Endodermal cell (in vitro differentiated cells): Measurements from ENCODE around the gene TMCO6. TPM values are rescaled to one million over a fixed set of nuclear protein-coding genes. Genes with fewer than 3 reads are reported as not detected.
"Not testable (repeated sequence)": the region's sequence is repeated elsewhere in the genome, so short reads cannot be mapped to it uniquely, and the experiment has no call there.

ENCODE experiments used
- DNase-seq: peaks from one replicate; pipeline ENCODE4 v3.0.0-alpha.2; 2017
- H3K27ac ChIP-seq: 2 replicates; pipeline ENCODE4 v1.5.1; 2013; ENCODE audit warnings: mild to moderate bottlenecking, low read depth, low read length, moderate library complexity
- H3K27me3 ChIP-seq: 2 replicates; pipeline ENCODE4 v1.6.1; 2013; ENCODE audit warnings: mild to moderate bottlenecking, low read length, moderate library complexity; ENCODE audit not compliant: insufficient read depth, control insufficient read depth, poor library complexity, severe bottlenecking
- H3K36me3 ChIP-seq: 2 replicates; pipeline ENCODE4 v1.7.0; 2013; ENCODE audit warnings: mild to moderate bottlenecking, low read length, moderate library complexity; ENCODE audit not compliant: control insufficient read depth, insufficient read depth
- H3K4me1 ChIP-seq: one replicate; pipeline ENCODE4 v1.7.0; 2013; ENCODE audit warnings: low read length; ENCODE audit not compliant: control insufficient read depth, insufficient read depth
- H3K4me3 ChIP-seq: 2 replicates; pipeline ENCODE4 v1.5.1; 2013; ENCODE audit warnings: mild to moderate bottlenecking, low read length, moderate library complexity
- H3K9ac ChIP-seq: 2 replicates; pipeline ENCODE4 v1.6.1; 2013; ENCODE audit warnings: mild to moderate bottlenecking, low read length, moderate library complexity; ENCODE audit not compliant: poor library complexity, severe bottlenecking; ENCODE audit errors: extremely low read depth
- H3K9me3 ChIP-seq: 2 replicates; pipeline ENCODE4 v1.6.1; 2013; ENCODE audit warnings: mild to moderate bottlenecking, low read length, moderate library complexity; ENCODE audit not compliant: control insufficient read depth
- H3K27ac Mint-ChIP-seq: 2 replicates; pipeline ENCODE4 v1.8.0; 2020; ENCODE audit warnings: mixed read lengths
- H3K27me3 Mint-ChIP-seq: 2 replicates; pipeline ENCODE4 v1.8.0; 2021; ENCODE audit warnings: mild to moderate bottlenecking, mixed read lengths; ENCODE audit not compliant: insufficient read depth
- H3K36me3 Mint-ChIP-seq: 2 replicates; pipeline ENCODE4 v1.8.0; 2020; ENCODE audit warnings: low read depth, mixed read lengths
- H3K4me1 Mint-ChIP-seq: 2 replicates; pipeline ENCODE4 v1.8.0; 2020; ENCODE audit warnings: mixed read lengths
- H3K4me3 Mint-ChIP-seq: 2 replicates; pipeline ENCODE4 v1.8.0; 2020; ENCODE audit warnings: mild to moderate bottlenecking, moderate library complexity, mixed read lengths
- H3K9me3 Mint-ChIP-seq: 2 replicates; pipeline ENCODE4 v1.8.0; 2020; ENCODE audit warnings: mild to moderate bottlenecking, mixed read lengths
- WGBS, 2 experiments: methylation state at CpG; one replicate each; pipeline versions ENCODE4 v1.1.5 to v1.1.7; 2013; ENCODE audit warnings: missing lambda C conversion rate in 2 of 2, mixed read lengths in 1 of 2; ENCODE audit not compliant: insufficient coverage in 1 of 2, insufficient read length in 1 of 2; 5-methylcytosine and 5-hydroxymethylcytosine counted together
- total RNA-seq, 2 donors: library from RNA; stranded (reverse); fragmentation: NEBNext Ultra II Directional in 1 of 2; extraction: Animal tissue kit (Norgen Biotek cat#: 25700) in 1 of 2; gene quantifications; 2 replicates in 1 of 2; 3 replicates in 1 of 2; pipeline ENCODE4 v1.2.1, GENCODE V29; 2021
- TF ChIP-seq, protein P1 (sequence below): fragments of 200-600 bp; sonication (generic); conservative IDR thresholded peaks from 2 replicates; pipeline ENCODE4 v1.5.0; 2021; ENCODE audit warnings: antibody characterized with exemption, mild to moderate bottlenecking

TMCO6 gene
- total RNA-seq, 2 donors from 2014 or later = 29.3 to 34.6 TPM

DNA sequence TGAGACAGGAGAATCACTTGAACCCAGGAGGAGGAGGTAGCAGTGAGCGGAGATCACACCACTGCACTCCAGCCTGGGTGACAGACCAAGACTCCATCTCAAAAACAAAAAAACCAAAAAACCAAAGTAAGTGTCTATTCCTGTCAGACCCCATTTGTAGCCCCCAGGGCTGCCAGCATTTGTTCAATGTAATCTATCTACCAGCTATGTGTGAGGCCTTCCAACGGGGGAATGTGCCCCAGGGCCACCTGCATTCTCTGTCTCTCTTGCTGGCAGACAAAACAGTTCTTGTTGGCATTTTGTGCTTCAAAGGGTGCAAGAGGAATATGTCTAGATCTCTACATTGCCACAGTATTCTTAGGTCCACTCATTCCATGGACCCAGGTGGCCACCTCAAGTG lies 40.4 kb upstream of the TMCO6 start:
- H3K27ac Mint-ChIP-seq = no peak overlapping the region
- H3K4me3 ChIP-seq = no peak overlapping the region
- no peaks in the 10 kb centered on the region for H3K36me3 Mint-ChIP-seq
- H3K4me1 ChIP-seq = no peaks in the 10 kb centered on the region
- H3K4me1 Mint-ChIP-seq = no peaks in the 10 kb centered on the region
- peaks cover 8% of the 10 kb centered on the region for H3K27me3 Mint-ChIP-seq
- no peak overlapping the region for H3K4me3 Mint-ChIP-seq
- TF ChIP-seq, protein P1, sequence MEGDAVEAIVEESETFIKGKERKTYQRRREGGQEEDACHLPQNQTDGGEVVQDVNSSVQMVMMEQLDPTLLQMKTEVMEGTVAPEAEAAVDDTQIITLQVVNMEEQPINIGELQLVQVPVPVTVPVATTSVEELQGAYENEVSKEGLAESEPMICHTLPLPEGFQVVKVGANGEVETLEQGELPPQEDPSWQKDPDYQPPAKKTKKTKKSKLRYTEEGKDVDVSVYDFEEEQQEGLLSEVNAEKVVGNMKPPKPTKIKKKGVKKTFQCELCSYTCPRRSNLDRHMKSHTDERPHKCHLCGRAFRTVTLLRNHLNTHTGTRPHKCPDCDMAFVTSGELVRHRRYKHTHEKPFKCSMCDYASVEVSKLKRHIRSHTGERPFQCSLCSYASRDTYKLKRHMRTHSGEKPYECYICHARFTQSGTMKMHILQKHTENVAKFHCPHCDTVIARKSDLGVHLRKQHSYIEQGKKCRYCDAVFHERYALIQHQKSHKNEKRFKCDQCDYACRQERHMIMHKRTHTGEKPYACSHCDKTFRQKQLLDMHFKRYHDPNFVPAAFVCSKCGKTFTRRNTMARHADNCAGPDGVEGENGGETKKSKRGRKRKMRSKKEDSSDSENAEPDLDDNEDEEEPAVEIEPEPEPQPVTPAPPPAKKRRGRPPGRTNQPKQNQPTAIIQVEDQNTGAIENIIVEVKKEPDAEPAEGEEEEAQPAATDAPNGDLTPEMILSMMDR = no peak
- no peaks in the 10 kb centered on the region for H3K9me3 ChIP-seq
- DNase-seq = no peak
- no peaks in the 10 kb centered on the region for H3K9me3 Mint-ChIP-seq
- no peak overlapping the region for H3K9ac ChIP-seq
- no peak overlapping the region for H3K27ac ChIP-seq
- no peaks in the 10 kb centered on the region for H3K36me3 ChIP-seq
- 88 to 97% methylated on average over 2 of the region's 2 CpGs for WGBS, 2 experiments
- peaks cover 6% of the 10 kb centered on the region for H3K27me3 ChIP-seq

DNA sequence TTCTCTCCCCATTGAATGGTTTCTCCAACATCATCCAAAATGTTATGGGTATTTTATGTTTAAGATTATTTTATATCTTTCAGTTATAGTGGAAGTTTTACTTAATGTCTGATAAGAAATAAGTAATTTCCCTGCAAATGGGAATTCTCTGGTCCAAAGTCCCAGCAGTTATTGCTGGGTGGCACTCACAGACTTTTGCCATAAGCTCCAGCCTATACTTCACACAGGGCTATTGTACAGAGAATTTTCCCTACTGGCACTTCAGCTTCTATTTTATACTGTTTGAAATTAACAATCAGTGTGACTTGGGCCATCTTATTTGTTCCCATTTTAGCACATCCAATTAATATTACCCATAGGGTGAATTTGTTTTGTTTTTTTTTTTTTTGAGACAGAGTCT lies 39.2 kb upstream of the TMCO6 start:
- Mint-ChIP-seq H3K27me3 (peaks cover 8% of the 10 kb centered on the region), H3K9me3 (no peaks in the 10 kb centered on the region), H3K4me3 (no peak overlapping the region), H3K27ac (no peak overlapping the region), H3K36me3 (no peaks in the 10 kb centered on the region), H3K4me1 (no peaks in the 10 kb centered on the region)
- H3K4me3 ChIP-seq = no peak overlapping the region
- no peaks in the 10 kb centered on the region for H3K36me3 ChIP-seq
- no peaks in the 10 kb centered on the region for H3K9me3 ChIP-seq
- no peak overlapping the region for H3K9ac ChIP-seq
- H3K27me3 ChIP-seq = peaks cover 6% of the 10 kb centered on the region
- no peak overlapping the region for H3K27ac ChIP-seq
- H3K4me1 ChIP-seq = no peaks in the 10 kb centered on the region
- no peak for DNase-seq
- TF ChIP-seq, protein P1 = no peak

DNA sequence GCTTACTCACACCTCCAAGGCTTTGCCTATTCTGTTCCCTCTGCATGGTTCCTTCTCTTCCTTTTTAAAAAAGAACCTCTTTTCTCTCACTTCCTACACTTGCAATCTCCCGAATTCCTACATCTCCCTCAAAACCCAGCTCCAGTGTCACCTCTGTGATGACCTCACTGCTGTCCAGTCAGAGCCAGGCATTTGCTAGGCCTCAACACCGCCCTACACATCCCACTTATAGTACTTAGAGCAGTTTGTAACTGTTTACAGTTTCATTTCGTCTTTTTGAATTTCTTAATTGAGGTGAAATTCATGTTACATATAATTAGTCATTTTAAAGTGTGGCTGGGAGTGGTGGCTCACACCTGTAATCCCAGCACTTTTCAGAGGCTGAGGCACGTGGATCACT lies 37.1 kb upstream of the TMCO6 start:
- Mint-ChIP-seq H3K9me3 (peaks cover 6% of the 10 kb centered on the region), H3K36me3 (no peaks in the 10 kb centered on the region), H3K4me1 (no peaks in the 10 kb centered on the region), H3K27me3 (peaks cover 8% of the 10 kb centered on the region), H3K27ac (no peak overlapping the region), H3K4me3 (no peak overlapping the region)
- no peak overlapping the region for H3K9ac ChIP-seq
- H3K27ac ChIP-seq = no peak overlapping the region
- H3K9me3 ChIP-seq = peaks cover 3% of the 10 kb centered on the region
- DNase-seq = no peak
- no peaks in the 10 kb centered on the region for H3K36me3 ChIP-seq
- TF ChIP-seq, protein P1 = no peak
- peaks cover 5% of the 10 kb centered on the region for H3K27me3 ChIP-seq
- WGBS, 2 experiments = 88 to 90% methylated on average over 1 to 4 of the region's 4 CpGs
- no peak overlapping the region for H3K4me3 ChIP-seq
- H3K4me1 ChIP-seq = no peaks in the 10 kb centered on the region

DNA sequence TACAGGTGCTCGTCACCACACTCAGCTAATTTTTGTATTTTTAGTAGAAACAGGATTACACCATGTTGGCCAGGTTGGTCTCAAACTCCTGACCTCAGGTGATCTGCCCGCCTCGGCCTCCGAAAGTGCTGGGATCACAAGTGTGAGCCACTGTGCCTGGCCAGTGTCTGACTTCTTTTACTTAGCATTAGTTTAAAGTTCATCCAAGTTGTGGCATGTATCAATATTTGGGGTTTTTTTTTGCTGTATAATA lies 35.9 kb upstream of the TMCO6 start:
- not testable (repeated sequence) for H3K27ac ChIP-seq, H3K9me3 Mint-ChIP-seq, H3K9ac ChIP-seq, H3K27ac Mint-ChIP-seq, DNase-seq, H3K9me3 ChIP-seq, H3K27me3 ChIP-seq, H3K27me3 Mint-ChIP-seq, H3K4me1 ChIP-seq, H3K4me3 Mint-ChIP-seq, H3K36me3 Mint-ChIP-seq, H3K4me1 Mint-ChIP-seq, H3K36me3 ChIP-seq, H3K4me3 ChIP-seq
- 91% methylated on average over 4 of the region's 4 CpGs for WGBS, 2 experiments
